Measurements from ENCODE around the gene GTF2A1.

DNA sequence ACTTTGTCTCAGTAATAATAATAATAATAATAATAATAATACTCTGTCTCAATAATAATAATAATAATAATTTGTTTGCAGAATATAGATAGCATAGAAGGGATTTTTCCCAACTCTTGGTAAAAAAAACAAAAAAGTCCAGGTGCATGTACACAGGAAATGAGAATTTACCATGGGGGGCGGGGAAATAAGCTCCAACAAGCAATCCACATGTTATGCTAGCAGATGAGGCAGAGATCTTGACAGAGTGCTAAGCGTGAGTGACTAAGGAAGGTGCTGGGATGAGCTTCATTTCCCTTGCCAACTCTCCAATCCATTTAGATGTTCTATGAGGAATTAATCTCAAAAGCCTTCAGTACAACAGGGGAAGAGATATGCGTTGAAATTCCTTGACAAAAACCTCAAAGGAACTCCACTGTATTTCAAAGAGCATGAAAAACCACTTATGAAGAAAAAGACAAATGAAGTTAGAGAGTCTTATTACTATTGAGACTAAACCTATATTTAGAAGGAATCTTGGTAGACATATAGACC is 44.9 kb upstream of the GTF2A1 start:
- TF ChIP-seq CTCF (IDR thresholded peaks at IDR 0.05) (no peak), POLR2AphosphoS5 (IDR thresholded peaks at IDR 0.05) (no peak)
